Measurements from ENCODE around the gene AP1M1.

AP1M1 gene

GRCh38 chr19:16232568-16232967, 34.9 kb downstream of the AP1M1 start:
- no peak for TF ChIP-seq CTCF (IDR thresholded peaks at IDR 0.05; ENCODE audit: borderline replicate concordance, insufficient read depth, low read depth, low read length)
- H3K4me3 ChIP-seq (ENCODE audit: low read depth, low read length): no peak overlapping the region

GRCh38 chr19:16233081-16233776, 35.5 kb downstream of the AP1M1 start:
- H3K4me3 ChIP-seq (ENCODE audit: low read depth, low read length): no peak overlapping the region
- no peak for TF ChIP-seq CTCF (IDR thresholded peaks at IDR 0.05; ENCODE audit: borderline replicate concordance, insufficient read depth, low read depth, low read length)

- no peak overlapping the region for H3K4me3 ChIP-seq (ENCODE audit: low read depth, low read length)
- no peak for TF ChIP-seq CTCF (IDR thresholded peaks at IDR 0.05; ENCODE audit: borderline replicate concordance, insufficient read depth, low read depth, low read length)
Observed at GRCh38 chr19:16233836-16234551, 36.3 kb downstream of the AP1M1 start.

GRCh38 chr19:16234552-16235445, 37.1 kb downstream of the AP1M1 start:
- H3K4me3 ChIP-seq (ENCODE audit: low read depth, low read length): no peak overlapping the region
- TF ChIP-seq CTCF (IDR thresholded peaks at IDR 0.05; ENCODE audit: borderline replicate concordance, insufficient read depth, low read depth, low read length): no peak

GRCh38 chr19:16235811-16236652, 38.3 kb downstream of the AP1M1 start:
- no peak overlapping the region for H3K4me3 ChIP-seq (ENCODE audit: low read depth, low read length)
- no peak for TF ChIP-seq CTCF (IDR thresholded peaks at IDR 0.05; ENCODE audit: borderline replicate concordance, insufficient read depth, low read depth, low read length)

GRCh38 chr19:16244091-16244490, 46.4 kb downstream of the AP1M1 start:
- no peak for TF ChIP-seq CTCF (IDR thresholded peaks at IDR 0.05; ENCODE audit: borderline replicate concordance, insufficient read depth, low read depth, low read length)

More at GRCh38 chr19:16244091-16244490, 46.4 kb downstream of the AP1M1 start:
- no peak overlapping the region for H3K4me3 ChIP-seq (ENCODE audit: low read depth, low read length)

Measured in GM12875 (cell line).